HEK293 (cell line): ENCODE measurements around the gene EIF4G3.

Source experiments
- CTCF ChIA-PET: fragments of 350-600 bp; formaldehyde crosslinking; extraction: SDS; loops from one replicate; lab custom pipeline; 2021; ENCODE audit warnings: antibody characterized with exemption; lab: Yijun Ruan, JAX
- POLR2A ChIA-PET: fragments of 300-600 bp; formaldehyde crosslinking; extraction: SDS; loops from one replicate; lab custom pipeline; 2020; ENCODE audit warnings: antibody characterized with exemption, inconsistent platforms; lab: Yijun Ruan, JAX
- H3K27ac ChIP-seq: fragments of 200-500 bp; sonication (Bioruptor generic); 2 replicates; pipeline ENCODE4 v1.5.1; 2014; ENCODE audit warnings: low read depth, low read length, control low read depth, inconsistent platforms; ENCODE audit errors: extremely low read depth
- H3K36me3 ChIP-seq, 2 experiments: fragments of 200-500 bp in 1 of 2; sonication (Bioruptor generic) in 1 of 2; 1 replicate in 1 of 2; 2 replicates in 1 of 2; pipeline ENCODE4 v1.5.1; 2014 to 2017; ENCODE audit warnings: inconsistent platforms in 2 of 2, low read length in 2 of 2; ENCODE audit not compliant: control insufficient read depth in 2 of 2, insufficient read depth in 1 of 2
- H3K4me1 ChIP-seq: fragments of 200-500 bp; sonication (Bioruptor generic); 2 replicates; pipeline ENCODE4 v1.5.1; 2014; ENCODE audit warnings: mild to moderate bottlenecking, low read length, inconsistent platforms; ENCODE audit not compliant: control insufficient read depth, insufficient read depth
- H3K4me3 ChIP-seq: 2 replicates; pipeline ENCODE4 v1.5.1; 2011; ENCODE audit warnings: low read depth, mild to moderate bottlenecking, control low read depth, low read length, moderate library complexity
- H3K9me3 ChIP-seq: fragments of 200-500 bp; sonication (Bioruptor generic); 2 replicates; pipeline ENCODE4 v1.5.1; 2014; ENCODE audit warnings: low read depth, low read length, inconsistent platforms; ENCODE audit not compliant: control insufficient read depth, insufficient read depth
- BCL11B ChIP-seq: fragments of 450-650 bp; formaldehyde crosslinking; IDR thresholded peaks from 2 replicates; pipeline ENCODE4 v1.5.1; 2016; ENCODE audit warnings: low read depth, missing biosample characterization, missing genetic modification characterization
- EGR2 ChIP-seq: fragments of 450-650 bp; formaldehyde crosslinking; IDR thresholded peaks from 2 replicates; pipeline ENCODE4 v1.5.1; 2016; ENCODE audit warnings: low read depth, missing biosample characterization, missing genetic modification characterization
- KLF9 ChIP-seq: fragments of 450-650 bp; formaldehyde crosslinking; IDR thresholded peaks from 2 replicates; pipeline ENCODE4 v1.5.1; 2016; ENCODE audit warnings: missing biosample characterization, missing genetic modification characterization, low read depth
- SETDB1 ChIP-seq: IDR thresholded peaks from one replicate; pipeline ENCODE4 v1.6.1; 2017; ENCODE audit warnings: mild to moderate bottlenecking, low read length, moderate library complexity, mixed read lengths; ENCODE audit not compliant: insufficient read length
- TRIM28 ChIP-seq: IDR thresholded peaks from 2 replicates; pipeline ENCODE4 v1.6.1; 2011; ENCODE audit warnings: low read length, control low read depth, borderline replicate concordance
- ZEB2 ChIP-seq: fragments of 450-650 bp; formaldehyde crosslinking; IDR thresholded peaks from 2 replicates; pipeline ENCODE4 v1.5.1; 2016; ENCODE audit warnings: missing biosample characterization, missing genetic modification characterization
- ZIC2 ChIP-seq: fragments of 450-650 bp; formaldehyde crosslinking; IDR thresholded peaks from 2 replicates; pipeline ENCODE4 v1.5.1; 2016; ENCODE audit warnings: missing biosample characterization, missing genetic modification characterization
- ZNF174 ChIP-seq: fragments of 450-650 bp; formaldehyde crosslinking; IDR thresholded peaks from 2 replicates; pipeline ENCODE4 v1.5.0; 2017; ENCODE audit warnings: missing biosample characterization, mild to moderate bottlenecking, missing genetic modification characterization
- ZNF2 ChIP-seq: fragments of 450-650 bp; formaldehyde crosslinking; IDR thresholded peaks from 2 replicates; pipeline ENCODE4 v1.5.1; 2016; ENCODE audit warnings: missing biosample characterization, missing genetic modification characterization
- ZNF324 ChIP-seq: fragments of 450-650 bp; formaldehyde crosslinking; IDR thresholded peaks from 2 replicates; pipeline ENCODE4 v1.5.1; 2016; ENCODE audit warnings: missing biosample characterization, missing genetic modification characterization
- ZNF514 ChIP-seq: fragments of 450-650 bp; formaldehyde crosslinking; IDR thresholded peaks from 2 replicates; pipeline ENCODE4 v1.5.1; 2016; ENCODE audit warnings: missing biosample characterization, missing genetic modification characterization
- ZNF529 ChIP-seq: fragments of 450-650 bp; formaldehyde crosslinking; IDR thresholded peaks from 2 replicates; pipeline ENCODE4 v1.5.1; 2017; ENCODE audit warnings: missing genetic modification characterization, missing biosample characterization; ENCODE audit not compliant: insufficient replicate concordance
- ZNF600 ChIP-seq: fragments of 450-650 bp; formaldehyde crosslinking; IDR thresholded peaks from 2 replicates; pipeline ENCODE4 v1.5.1; 2016; ENCODE audit warnings: missing biosample characterization, missing genetic modification characterization
- ZNF610 ChIP-seq: fragments of 450-650 bp; formaldehyde crosslinking; IDR thresholded peaks from 2 replicates; pipeline ENCODE4 v1.5.1; 2016; ENCODE audit warnings: missing biosample characterization, missing genetic modification characterization, borderline replicate concordance
- ZNF792 ChIP-seq: fragments of 450-650 bp; formaldehyde crosslinking; IDR thresholded peaks from 2 replicates; pipeline ENCODE4 v1.5.1; 2016; ENCODE audit warnings: missing biosample characterization, missing genetic modification characterization
- ZXDB ChIP-seq: fragments of 450-650 bp; formaldehyde crosslinking; IDR thresholded peaks from 2 replicates; pipeline ENCODE4 v1.5.1; 2016; ENCODE audit warnings: missing biosample characterization, missing genetic modification characterization
- TF ChIP-seq, protein P1 (sequence below): fragments of 450-650 bp; formaldehyde crosslinking; IDR thresholded peaks from 2 replicates; pipeline ENCODE4 v1.5.1; 2016; ENCODE audit warnings: missing biosample characterization, missing genetic modification characterization
- TF ChIP-seq, protein P2 (sequence below): fragments of 450-650 bp; formaldehyde crosslinking; IDR thresholded peaks from 2 replicates; pipeline ENCODE4 v1.5.1; 2016; ENCODE audit warnings: missing biosample characterization, missing genetic modification characterization
- TF ChIP-seq, protein P3 (sequence below): fragments of 450-650 bp; formaldehyde crosslinking; IDR thresholded peaks from 2 replicates; pipeline ENCODE4 v1.5.1; 2017; ENCODE audit warnings: missing biosample characterization, missing genetic modification characterization

EIF4G3 gene

DNA sequence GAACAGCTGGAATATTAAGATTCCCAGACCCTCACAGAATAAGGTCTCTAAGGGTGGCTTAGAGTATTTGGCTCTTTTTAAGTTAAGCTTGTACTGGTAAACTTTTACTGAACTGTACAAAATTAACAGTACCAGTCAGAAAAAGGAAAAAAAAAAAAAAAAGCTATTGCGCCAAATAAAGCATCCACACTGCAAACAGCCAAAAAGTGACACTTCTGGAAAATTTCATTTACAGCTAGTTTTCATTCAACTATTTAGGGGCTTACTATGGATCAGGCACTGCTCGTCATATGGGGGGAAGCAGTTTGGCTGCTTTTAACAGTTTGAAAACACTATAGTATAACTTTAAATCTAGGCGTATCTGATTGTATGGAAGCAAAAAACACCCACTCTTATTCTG, 139.6 kb downstream of the EIF4G3 start (continued):
- TF ChIP-seq, protein P1, sequence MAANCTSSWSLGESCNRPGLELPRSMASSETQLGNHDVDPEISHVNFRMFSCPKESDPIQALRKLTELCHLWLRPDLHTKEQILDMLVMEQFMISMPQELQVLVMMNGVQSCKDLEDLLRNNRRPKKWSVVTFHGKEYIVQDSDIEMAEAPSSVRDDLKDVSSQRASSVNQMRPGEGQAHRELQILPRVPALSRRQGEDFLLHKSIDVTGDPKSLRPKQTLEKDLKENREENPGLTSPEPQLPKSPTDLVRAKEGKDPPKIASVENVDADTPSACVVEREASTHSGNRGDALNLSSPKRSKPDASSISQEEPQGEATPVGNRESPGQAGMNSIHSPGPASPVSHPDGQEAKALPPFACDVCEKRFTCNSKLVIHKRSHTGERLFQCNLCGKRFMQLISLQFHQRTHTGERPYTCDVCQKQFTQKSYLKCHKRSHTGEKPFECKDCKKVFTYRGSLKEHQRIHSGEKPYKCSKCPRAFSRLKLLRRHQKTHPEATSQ (tag by site-specific recombination), result no peak
- TF ChIP-seq ZNF610 (tag by site-specific recombination) (no peak), ZNF514 (tag by site-specific recombination) (no peak), ZNF324 (tag by site-specific recombination) (no peak), TRIM28 (no peak), BCL11B (tag by site-specific recombination) (no peak), ZNF2 (tag by site-specific recombination) (no peak), ZNF600 (tag by site-specific recombination) (no peak)

DNA sequence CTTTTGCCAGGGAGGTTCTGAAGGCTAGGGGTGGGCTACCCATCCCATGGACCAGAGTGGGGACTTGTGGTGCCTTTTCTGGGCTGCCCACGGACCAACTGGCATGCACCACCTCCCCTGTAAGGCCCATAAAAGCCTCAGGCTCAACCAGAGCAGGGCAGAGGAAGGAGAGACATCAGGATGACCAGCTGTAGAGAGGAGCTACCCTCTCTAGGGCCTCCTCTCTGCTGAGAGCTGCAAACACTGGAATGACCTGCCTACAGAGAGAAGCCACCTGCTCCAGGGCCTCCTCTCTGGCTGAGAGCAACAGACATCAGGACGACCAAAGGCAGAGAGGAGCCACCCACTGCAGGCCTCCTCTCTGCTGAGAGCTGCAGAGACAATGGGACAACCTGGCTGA, 140.9 kb downstream of the EIF4G3 start:
- CTCF ChIA-PET, result interaction anchor here (0.7 kb wide), 1 partner anchor 1452 kb away, joined by 3 read pairs; no protein-coding TSS in a partner anchor
- H3K9me3 ChIP-seq, result no peaks in the 10 kb centered on the region
- POLR2A ChIA-PET, result no interaction called here
- H3K27ac ChIP-seq, result no peak overlapping the region
- TF ChIP-seq, protein P2, sequence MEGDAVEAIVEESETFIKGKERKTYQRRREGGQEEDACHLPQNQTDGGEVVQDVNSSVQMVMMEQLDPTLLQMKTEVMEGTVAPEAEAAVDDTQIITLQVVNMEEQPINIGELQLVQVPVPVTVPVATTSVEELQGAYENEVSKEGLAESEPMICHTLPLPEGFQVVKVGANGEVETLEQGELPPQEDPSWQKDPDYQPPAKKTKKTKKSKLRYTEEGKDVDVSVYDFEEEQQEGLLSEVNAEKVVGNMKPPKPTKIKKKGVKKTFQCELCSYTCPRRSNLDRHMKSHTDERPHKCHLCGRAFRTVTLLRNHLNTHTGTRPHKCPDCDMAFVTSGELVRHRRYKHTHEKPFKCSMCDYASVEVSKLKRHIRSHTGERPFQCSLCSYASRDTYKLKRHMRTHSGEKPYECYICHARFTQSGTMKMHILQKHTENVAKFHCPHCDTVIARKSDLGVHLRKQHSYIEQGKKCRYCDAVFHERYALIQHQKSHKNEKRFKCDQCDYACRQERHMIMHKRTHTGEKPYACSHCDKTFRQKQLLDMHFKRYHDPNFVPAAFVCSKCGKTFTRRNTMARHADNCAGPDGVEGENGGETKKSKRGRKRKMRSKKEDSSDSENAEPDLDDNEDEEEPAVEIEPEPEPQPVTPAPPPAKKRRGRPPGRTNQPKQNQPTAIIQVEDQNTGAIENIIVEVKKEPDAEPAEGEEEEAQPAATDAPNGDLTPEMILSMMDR (tag by site-specific recombination), result no peak
- TF ChIP-seq ZNF174 (tag by site-specific recombination) (no peak), ZXDB (tag by site-specific recombination) (no peak), ZNF529 (tag by site-specific recombination) (no peak), ZEB2 (tag by site-specific recombination) (no peak), EGR2 (tag by site-specific recombination) (peak; percentile 35; the same call in 1 of the 2 replicates), SETDB1 (peak; percentile 83), KLF9 (tag by site-specific recombination) (no peak), ZIC2 (tag by site-specific recombination) (no peak), ZNF792 (tag by site-specific recombination) (no peak)
- TF ChIP-seq, protein P3, sequence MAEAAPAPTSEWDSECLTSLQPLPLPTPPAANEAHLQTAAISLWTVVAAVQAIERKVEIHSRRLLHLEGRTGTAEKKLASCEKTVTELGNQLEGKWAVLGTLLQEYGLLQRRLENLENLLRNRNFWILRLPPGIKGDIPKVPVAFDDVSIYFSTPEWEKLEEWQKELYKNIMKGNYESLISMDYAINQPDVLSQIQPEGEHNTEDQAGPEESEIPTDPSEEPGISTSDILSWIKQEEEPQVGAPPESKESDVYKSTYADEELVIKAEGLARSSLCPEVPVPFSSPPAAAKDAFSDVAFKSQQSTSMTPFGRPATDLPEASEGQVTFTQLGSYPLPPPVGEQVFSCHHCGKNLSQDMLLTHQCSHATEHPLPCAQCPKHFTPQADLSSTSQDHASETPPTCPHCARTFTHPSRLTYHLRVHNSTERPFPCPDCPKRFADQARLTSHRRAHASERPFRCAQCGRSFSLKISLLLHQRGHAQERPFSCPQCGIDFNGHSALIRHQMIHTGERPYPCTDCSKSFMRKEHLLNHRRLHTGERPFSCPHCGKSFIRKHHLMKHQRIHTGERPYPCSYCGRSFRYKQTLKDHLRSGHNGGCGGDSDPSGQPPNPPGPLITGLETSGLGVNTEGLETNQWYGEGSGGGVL (tag by site-specific recombination), result no peak
- H3K36me3 ChIP-seq, result peaks cover 0 to 13% of the 10 kb centered on the region in 2 experiments; a peak in 1 of 3 replicates
- no peak overlapping the region for H3K4me3 ChIP-seq
- no peaks in the 10 kb centered on the region for H3K4me1 ChIP-seq
